Measurements from ENCODE around the gene PLGRKT. TPM values are rescaled to one million over a fixed set of nuclear protein-coding genes. Genes with fewer than 3 reads are reported as not detected.
"Not testable (repeated sequence)": the region's sequence is repeated elsewhere in the genome, so short reads cannot be mapped to it uniquely, and the experiment has no call there.

Gene PLGRKT
- total RNA-seq, 1 donor from 2014 or later, result 13.9 TPM

DNA sequence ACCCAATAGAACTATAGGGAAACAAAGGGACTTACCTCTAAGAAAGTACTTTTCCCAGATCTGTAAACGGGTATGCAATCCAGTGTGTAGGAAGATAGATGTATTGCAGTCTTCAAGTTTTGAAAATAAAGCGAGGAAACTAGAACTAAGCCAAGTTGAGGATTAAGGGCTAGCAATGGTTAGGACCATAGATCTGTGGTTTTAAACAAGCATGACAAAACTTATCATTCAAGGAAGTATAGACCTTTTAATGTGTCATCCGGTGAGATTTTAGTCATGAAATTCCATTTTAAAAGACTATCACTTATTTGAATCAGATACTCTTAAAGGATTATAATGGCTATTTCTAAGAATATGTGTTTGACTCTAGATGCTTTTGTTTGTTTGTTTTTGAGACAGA, 33.1 kb upstream of the PLGRKT start:
- H3K4me1 Mint-ChIP-seq (ENCODE audit: unreplicated experiment), result peaks cover 3% of the 10 kb centered on the region
- TF ChIP-seq, protein P1, sequence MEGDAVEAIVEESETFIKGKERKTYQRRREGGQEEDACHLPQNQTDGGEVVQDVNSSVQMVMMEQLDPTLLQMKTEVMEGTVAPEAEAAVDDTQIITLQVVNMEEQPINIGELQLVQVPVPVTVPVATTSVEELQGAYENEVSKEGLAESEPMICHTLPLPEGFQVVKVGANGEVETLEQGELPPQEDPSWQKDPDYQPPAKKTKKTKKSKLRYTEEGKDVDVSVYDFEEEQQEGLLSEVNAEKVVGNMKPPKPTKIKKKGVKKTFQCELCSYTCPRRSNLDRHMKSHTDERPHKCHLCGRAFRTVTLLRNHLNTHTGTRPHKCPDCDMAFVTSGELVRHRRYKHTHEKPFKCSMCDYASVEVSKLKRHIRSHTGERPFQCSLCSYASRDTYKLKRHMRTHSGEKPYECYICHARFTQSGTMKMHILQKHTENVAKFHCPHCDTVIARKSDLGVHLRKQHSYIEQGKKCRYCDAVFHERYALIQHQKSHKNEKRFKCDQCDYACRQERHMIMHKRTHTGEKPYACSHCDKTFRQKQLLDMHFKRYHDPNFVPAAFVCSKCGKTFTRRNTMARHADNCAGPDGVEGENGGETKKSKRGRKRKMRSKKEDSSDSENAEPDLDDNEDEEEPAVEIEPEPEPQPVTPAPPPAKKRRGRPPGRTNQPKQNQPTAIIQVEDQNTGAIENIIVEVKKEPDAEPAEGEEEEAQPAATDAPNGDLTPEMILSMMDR (IDR thresholded peaks at IDR 0.05), result no peak
- peaks cover 4% of the 10 kb centered on the region for H3K9me3 Mint-ChIP-seq (ENCODE audit: unreplicated experiment)
- H3K27ac Mint-ChIP-seq (ENCODE audit: unreplicated experiment), result no peak overlapping the region
- no peak overlapping the region for H3K4me3 Mint-ChIP-seq (ENCODE audit: unreplicated experiment)
- no peak for DNase-seq (ENCODE audit: extremely low spot score, unreplicated experiment)
- H3K36me3 Mint-ChIP-seq (ENCODE audit: unreplicated experiment), result no peaks in the 10 kb centered on the region
- H3K27me3 Mint-ChIP-seq (ENCODE audit: unreplicated experiment), result no peaks in the 10 kb centered on the region

DNA sequence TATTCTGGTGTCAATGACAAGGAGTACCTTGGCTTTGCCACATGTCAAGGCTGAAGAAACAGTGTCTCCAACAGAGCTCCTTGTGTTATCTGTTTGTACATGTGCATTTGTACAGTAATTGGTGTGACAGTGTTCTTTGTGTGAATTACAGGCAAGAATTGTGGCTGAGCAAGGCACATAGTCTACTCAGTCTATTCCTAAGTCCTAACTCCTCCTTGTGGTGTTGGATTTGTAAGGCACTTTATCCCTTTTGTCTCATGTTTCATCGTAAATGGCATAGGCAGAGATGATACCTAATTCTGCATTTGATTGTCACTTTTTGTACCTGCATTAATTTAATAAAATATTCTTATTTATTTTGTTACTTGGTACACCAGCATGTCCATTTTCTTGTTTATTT, 32.4 kb upstream of the PLGRKT start:
- DNase-seq (ENCODE audit: extremely low spot score, unreplicated experiment), result no peak
- Mint-ChIP-seq H3K4me3 (ENCODE audit: unreplicated experiment) (no peak overlapping the region), H3K36me3 (ENCODE audit: unreplicated experiment) (no peaks in the 10 kb centered on the region), H3K9me3 (ENCODE audit: unreplicated experiment) (no peaks in the 10 kb centered on the region), H3K27me3 (ENCODE audit: unreplicated experiment) (no peaks in the 10 kb centered on the region), H3K27ac (ENCODE audit: unreplicated experiment) (no peak overlapping the region), H3K4me1 (ENCODE audit: unreplicated experiment) (peaks cover 3% of the 10 kb centered on the region)
- TF ChIP-seq, protein P1 (IDR thresholded peaks at IDR 0.05), result no peak

DNA sequence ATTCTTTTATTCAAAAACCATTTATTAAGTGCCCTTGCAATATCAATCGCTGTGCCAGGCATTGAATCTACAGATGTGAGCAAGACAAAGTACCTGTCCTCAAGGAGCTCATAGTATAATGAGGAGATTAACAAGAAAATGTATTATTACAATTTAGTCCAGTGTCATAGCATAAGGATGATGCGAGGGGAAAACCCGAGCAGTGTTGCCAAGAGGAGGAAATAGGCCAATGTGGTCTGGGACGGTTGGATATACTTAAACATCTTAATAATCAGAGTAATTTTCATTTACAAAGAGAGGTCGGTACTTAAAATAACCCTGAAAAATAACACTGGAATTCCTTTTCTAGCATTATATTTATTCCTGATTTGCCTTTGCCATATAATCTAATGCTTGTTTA, 31.1 kb upstream of the PLGRKT start:
- no peak overlapping the region for H3K4me3 Mint-ChIP-seq (ENCODE audit: unreplicated experiment)
- no peaks in the 10 kb centered on the region for H3K9me3 Mint-ChIP-seq (ENCODE audit: unreplicated experiment)
- H3K27ac Mint-ChIP-seq (ENCODE audit: unreplicated experiment), result no peak overlapping the region
- H3K36me3 Mint-ChIP-seq (ENCODE audit: unreplicated experiment), result no peaks in the 10 kb centered on the region
- no peaks in the 10 kb centered on the region for H3K27me3 Mint-ChIP-seq (ENCODE audit: unreplicated experiment)
- no peak for DNase-seq (ENCODE audit: extremely low spot score, unreplicated experiment)
- TF ChIP-seq, protein P1 (IDR thresholded peaks at IDR 0.05), result no peak
- peaks cover 3% of the 10 kb centered on the region for H3K4me1 Mint-ChIP-seq (ENCODE audit: unreplicated experiment)

DNA sequence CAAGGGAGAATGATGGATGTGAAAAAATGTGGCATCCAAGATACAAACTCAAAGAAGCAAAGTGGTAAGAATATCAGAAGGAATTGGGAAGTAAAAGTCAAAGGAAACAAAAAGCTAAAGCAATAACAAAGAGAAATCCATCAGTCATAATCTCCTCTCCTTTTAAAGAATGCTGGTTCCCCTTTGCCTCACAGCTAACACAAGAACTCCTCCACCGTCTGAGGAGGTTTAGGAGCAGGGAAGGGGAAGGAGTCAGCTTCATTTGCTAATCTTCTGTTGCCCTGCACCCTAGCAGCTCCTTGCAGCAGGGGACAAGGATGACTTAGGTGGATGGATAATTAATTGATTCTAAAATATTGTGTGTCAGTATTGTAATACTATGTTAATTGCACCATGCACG, 29.0 kb upstream of the PLGRKT start:
- H3K36me3 Mint-ChIP-seq (ENCODE audit: unreplicated experiment), result no peaks in the 10 kb centered on the region

DNA sequence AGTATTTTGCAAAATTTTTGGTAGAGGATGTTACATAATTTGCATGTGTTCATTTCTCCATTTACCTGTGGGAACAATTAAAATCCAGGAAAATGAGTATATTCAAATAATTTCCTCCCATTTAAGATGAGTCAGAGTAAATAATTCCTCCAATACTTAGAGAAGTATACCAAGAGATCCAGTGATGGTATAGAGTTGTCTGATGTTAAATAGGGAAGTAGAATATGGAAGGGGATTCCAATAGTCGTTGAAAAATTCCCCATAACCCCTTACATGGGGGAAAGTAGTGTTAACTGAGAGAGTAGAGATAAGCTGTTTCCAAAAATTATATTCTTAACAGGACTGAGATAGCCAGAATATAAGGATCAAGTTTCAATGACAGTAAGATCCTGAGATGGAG, 28.3 kb upstream of the PLGRKT start:
- Mint-ChIP-seq H3K4me1 (ENCODE audit: unreplicated experiment) (peaks cover 3% of the 10 kb centered on the region), H3K27me3 (ENCODE audit: unreplicated experiment) (no peaks in the 10 kb centered on the region), H3K9me3 (ENCODE audit: unreplicated experiment) (no peaks in the 10 kb centered on the region), H3K36me3 (ENCODE audit: unreplicated experiment) (no peaks in the 10 kb centered on the region), H3K27ac (ENCODE audit: unreplicated experiment) (no peak overlapping the region), H3K4me3 (ENCODE audit: unreplicated experiment) (no peak overlapping the region)
- TF ChIP-seq, protein P1 (IDR thresholded peaks at IDR 0.05), result no peak
- DNase-seq (ENCODE audit: extremely low spot score, unreplicated experiment), result no peak

More for the DNA sequence above, 29.0 kb upstream of the PLGRKT start:
- Mint-ChIP-seq H3K9me3 (ENCODE audit: unreplicated experiment) (no peaks in the 10 kb centered on the region), H3K4me3 (ENCODE audit: unreplicated experiment) (no peak overlapping the region), H3K4me1 (ENCODE audit: unreplicated experiment) (peaks cover 3% of the 10 kb centered on the region), H3K27me3 (ENCODE audit: unreplicated experiment) (no peaks in the 10 kb centered on the region), H3K27ac (ENCODE audit: unreplicated experiment) (no peak overlapping the region)
- DNase-seq (ENCODE audit: extremely low spot score, unreplicated experiment), result no peak
- TF ChIP-seq, protein P1 (IDR thresholded peaks at IDR 0.05), result no peak

DNA sequence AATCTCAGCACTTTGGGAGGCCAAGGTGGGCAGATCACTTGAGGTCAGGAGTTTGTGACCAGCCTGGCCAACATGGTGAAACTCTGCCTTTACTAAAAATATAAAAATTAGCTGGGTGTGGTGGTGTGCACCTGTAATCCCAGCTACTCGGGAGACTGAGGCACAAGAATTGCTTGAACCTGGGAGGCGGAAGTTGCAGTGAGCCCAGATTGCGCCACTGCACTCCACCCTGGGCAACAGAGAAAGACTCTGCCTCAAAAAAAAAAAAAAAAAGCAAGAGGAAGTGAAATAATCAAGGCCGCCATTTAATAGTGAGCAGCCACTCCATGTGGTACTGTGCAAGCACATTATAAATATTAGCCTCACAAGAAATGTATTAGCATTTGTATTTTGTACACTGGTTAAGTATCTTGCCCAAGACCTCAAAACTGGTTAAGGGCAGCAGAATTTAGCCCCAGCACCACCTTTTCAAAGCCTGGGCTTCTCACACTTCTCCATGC, 27.2 kb upstream of the PLGRKT start:
- not testable (repeated sequence) for DNase-seq (ENCODE audit: extremely low spot score, unreplicated experiment); H3K36me3 Mint-ChIP-seq (ENCODE audit: unreplicated experiment); H3K27me3 Mint-ChIP-seq (ENCODE audit: unreplicated experiment); H3K4me3 Mint-ChIP-seq (ENCODE audit: unreplicated experiment); H3K4me1 Mint-ChIP-seq (ENCODE audit: unreplicated experiment); H3K9me3 Mint-ChIP-seq (ENCODE audit: unreplicated experiment); H3K27ac Mint-ChIP-seq (ENCODE audit: unreplicated experiment)
